ENCODE data around the gene RNF222.

Gene RNF222

GRCh38 chr17:8345052-8345690 is 52.5 kb downstream of the RNF222 start:
- no peak for DNase-seq (ENCODE audit: low read depth)

- no peak for DNase-seq (ENCODE audit: low read depth)
Measured at GRCh38 chr17:8341456-8341855, 56.2 kb downstream of the RNF222 start.

Measured in fibroblast of gingiva (primary cell).